IPS-NIHi11 (cell line): ENCODE measurements around the gene SREBF1.

Experiments used
- DNase-seq: peaks from one replicate; pipeline ENCODE4 v3.0.0; 2012; ENCODE audit warnings: mixed read lengths, low spot score

Gene SREBF1

DNA sequence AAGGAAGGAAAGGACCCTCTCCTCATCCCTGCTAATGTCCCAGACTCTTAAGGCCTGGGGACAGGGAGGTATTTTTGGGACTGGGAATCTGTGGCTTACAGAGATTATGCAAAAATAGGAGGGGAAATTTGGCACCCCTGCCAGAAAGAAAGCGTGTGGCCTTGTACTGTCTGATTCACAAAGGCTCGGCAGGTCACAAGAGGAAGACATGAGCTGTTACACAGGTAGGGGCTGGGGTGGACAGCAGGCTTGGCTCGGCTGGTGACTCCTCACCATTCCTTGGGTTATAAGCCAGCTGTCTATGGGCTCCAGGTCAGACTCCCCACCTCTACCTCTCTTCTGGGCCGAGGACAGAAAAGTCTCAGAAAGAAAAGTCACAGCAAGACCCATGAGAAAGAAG, 20.7 kb upstream of the SREBF1 start:
- DNase-seq, result no peak

DNA sequence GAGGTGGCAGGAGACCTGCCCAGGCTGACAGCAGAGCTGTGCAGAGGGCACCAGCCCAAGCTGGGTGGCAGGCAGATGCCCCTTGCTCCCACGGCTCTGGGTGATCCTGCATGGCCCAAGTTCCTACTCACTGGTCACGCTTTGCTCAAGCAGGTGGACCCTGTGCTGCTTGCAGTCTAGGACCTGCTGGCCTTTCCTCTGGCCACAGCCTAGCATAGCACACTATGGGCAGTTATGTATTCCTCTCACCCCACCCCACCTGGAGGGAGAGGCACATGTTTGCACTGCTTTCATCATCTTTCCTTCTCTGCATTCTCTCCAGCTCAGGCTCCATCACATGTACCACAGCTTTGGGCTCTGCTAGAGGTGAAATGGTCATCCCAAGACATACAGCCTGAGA, 19.6 kb upstream of the SREBF1 start:
- DNase-seq, result no peak

DNA sequence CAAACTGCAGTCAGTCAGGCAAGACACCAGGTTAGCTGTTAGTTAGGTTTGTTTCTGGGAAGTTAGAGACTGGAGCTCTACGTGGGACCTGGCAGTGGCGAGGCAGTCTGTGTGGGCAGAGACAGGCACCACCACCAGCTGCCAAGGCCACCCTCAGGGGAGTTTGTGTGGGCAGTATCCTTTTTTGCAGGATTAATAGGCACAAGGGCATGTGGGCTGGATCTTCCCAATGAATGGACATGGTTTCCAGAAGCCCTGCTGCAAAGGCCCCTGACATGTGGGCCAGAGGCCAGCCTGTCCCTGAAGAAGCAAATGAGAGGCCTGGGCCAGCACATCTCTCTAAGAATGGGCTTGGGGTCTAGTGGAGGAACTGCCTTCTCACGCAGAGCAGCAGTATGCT, 19.2 kb upstream of the SREBF1 start:
- no peak for DNase-seq

DNA sequence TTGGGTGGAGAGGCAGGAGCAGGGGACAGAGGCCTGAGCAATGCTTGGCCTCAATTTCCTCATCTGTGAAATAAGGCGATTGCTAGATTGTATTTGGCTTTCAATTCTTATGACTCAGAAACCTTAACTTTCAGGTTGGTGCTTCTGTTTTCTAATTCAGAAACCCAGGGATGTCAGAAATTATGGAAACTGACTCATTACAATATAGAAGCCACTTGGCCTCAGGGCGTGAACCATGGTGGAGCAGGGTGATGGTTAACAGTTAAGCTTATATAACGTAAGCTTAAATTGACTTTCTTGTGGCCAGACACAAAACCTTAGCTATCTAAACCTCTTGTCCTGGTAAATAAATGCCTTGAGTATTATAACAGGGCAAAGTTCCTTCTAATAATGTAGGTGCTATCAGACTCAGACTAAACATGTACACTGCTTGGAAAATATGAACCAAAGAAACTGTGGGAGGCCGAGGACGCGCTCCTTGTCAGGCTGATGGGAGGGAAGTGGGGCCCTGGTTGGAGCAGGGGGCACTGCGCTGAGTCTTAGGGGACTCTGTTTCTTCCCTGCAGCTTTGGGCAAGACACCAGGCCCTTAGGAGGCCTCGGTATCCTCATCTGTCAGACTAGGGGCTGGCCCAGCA, 17.1 kb upstream of the SREBF1 start:
- DNase-seq, result no peak

DNA sequence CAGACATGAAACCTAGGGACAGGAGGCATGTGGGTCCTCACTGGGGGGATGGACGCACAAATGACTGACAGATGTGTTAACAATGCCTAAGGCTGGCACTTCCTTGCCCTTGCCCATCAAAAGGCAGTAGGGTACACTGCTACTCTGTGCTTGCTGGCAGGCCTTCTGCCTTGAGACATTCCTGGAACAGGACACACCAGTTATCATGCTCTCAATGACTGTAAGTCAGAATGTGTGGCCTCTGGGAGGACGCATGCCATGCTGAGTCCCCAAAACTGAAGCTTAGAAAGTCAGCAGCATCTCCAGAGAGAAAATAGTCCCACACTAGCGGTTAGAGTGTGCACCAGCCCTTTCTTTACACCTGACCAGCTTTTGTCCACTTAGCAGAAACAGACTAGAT, 16.1 kb upstream of the SREBF1 start:
- DNase-seq, result no peak

DNA sequence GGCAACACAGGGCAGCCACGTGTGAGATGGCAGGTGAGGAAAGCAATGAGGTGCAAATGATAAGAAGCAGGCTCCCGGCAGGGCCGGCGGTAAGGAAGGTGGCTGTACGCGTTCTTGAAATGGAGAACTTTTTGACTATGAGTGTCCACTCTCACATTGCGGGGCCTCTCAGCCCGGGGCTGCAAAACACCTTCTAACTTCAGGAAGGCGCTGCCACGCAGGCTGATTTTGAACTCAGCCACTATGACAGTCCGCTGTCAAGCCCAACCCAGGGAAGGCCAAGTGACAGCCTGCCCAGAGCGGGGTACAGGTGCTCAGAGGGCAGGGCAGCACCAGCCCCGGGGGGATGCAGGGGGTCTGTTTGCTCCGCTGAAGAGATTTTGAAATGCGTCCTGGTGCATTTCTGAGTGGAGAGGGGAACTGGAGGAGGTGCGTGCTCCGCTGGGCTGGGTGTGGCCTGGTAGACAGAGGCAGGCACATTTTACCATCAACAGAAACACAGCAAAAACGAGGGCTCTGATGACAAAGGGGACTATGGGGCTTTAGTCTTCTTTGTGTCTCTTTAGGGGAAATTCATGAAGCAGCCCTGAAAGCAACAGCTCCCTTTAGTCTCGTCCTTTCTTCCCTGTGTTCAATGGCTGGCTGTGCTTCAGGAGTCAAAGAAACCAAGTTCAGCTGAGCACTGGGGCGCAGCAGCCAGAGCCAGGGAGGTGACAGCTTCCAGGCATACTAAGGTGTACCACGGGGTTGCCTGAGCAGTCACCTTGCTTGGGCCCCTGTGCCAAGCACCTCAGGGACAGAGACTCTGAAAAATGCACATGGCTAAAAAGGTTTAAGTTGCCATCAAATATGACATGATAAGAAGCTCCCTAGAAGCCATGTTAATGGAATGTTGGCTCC, 14.6 kb upstream of the SREBF1 start:
- no peak for DNase-seq

DNA sequence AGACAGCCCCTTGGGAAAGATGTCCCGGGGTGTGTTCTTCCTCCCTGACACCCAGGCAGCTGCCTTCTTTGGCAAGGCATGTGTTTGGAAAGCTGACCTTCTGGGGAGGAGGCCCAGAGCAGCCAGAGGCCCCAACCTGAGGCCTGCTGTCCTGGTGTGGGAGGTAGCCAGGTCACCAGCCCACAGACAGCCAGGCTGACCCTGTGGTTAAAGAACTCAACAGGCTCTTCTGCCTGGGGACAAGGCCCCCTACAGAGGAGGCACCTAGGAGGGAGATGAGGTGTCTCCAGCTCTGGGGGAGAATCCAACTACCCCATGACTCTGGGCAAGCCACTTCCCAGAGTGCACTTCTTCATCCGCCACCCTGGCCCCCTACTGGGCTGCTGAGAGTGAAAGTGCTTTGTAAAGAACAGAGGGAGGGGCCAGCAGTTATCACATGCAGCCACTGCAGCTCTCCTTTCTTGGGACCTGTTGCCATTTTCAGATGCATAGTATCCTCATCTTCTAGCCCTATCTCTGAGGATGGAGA, 13.1 kb upstream of the SREBF1 start:
- DNase-seq, result peak; percentile 57

DNA sequence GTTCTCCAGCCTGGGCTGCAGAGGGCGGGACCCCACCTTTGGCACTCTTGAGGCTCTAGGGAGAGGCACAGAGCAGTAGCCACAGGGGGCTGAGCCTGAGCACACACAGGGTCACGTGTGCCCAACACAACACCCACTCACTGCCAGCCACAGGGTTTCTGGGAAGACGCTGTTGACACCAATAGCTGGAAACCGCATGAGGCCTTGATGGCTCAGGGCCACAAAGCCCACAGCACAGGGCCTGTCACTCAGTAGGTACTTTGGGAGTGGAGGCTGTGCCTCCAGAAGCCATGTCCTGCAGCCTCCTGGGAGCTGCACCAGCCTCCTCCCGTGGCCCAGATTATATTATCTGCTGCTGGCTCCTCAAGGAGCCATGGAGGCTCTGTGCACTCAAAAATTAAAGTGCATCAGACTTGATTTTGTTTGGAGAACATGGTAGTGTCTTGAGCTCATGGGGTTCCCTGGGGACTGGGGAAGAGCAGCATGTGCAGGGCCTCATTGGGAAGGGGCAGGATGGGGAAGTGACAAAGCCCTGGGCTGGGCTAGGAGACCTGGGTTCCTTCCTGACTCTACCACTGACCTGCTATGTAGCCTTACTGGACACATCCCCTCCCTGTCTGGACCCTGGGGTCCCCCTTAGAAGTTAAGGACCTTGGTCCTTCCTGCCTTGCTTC, 12.5 kb upstream of the SREBF1 start:
- DNase-seq, result no peak

DNA sequence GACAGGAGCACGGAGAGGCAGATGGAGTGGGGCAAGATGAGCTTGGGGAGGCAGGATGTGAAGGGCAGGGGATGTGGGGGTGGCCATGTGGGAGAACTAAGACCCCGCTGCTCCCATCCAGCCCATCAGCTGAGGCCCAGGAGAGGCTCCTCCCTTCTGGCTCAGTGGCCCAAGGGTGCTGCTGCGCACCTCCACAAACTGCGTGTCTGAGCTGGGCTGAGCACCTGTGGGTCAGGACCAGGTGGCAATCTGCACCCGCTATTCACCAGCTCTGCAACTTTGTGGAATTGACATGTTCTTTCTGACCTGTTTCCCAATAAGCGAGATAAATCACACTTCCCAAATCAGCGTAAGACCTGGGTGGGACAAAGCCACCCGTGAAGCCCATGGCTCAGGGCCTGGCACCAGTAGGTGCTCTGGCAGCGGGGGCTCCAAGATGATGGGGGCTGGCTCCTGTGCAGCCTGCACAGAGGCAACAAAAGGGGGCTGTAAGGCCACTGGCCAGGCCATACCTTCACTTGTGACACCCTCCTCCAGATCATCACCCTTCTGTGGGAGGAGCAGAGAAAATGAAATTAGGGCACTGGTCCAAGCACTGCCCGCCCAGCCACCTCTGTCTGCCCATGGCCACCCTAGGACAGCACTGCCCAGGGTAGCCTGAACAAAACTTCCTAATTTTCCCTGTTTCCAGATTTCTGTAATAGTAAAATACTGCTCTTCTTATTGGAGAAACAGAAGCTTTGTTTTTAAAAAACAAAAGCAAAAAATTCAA, 11.7 kb upstream of the SREBF1 start:
- DNase-seq, result no peak

DNA sequence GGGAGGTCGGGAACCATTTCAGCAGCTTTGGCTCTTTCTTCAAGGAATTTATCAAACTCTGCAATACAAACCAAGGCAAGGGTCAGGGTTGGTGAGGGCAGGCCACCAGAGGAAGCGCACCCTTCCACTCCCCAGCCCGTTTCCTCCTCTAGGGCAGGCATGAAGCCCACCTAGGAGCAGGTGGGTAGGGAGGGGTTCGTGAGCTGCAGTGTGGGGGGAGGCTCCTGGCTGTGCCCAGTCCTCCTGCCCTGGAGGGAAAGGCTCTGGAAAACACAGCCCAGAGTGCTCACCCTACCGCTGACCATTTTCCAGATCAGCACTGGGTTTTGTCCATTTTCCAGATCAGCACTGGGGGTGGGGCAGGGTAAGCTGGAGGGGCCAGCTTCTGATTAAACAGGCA, 10.9 kb upstream of the SREBF1 start:
- DNase-seq, result no peak

DNA sequence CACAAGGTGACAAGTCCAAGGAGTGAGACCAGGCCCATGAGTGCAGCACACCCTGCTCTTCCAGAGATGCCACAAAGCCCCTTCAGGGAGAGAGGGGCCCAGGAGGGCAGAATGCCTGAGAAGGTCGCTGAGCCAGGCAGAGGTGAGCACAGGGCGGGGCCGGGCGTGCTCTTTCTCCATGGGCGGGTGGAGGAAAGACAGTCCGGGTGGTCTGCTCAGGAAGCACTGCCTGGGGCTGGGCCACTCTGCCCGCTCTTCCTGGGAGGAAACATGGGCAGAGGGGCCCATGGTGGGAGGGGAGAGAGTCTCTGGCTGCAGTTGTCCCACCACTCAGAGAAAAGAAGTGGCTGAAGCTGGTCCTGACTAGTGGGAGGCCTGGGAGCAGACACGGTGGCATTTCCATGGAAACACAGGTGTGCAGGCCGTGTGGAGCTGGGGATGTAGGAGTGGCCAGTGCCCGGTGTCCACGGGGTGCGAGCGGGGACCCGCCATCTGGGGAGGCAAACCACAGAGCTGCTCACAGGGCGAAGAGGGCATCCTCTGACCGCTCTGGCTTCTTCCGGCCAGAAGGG, 10.4 kb upstream of the SREBF1 start:
- DNase-seq, result no peak

DNA sequence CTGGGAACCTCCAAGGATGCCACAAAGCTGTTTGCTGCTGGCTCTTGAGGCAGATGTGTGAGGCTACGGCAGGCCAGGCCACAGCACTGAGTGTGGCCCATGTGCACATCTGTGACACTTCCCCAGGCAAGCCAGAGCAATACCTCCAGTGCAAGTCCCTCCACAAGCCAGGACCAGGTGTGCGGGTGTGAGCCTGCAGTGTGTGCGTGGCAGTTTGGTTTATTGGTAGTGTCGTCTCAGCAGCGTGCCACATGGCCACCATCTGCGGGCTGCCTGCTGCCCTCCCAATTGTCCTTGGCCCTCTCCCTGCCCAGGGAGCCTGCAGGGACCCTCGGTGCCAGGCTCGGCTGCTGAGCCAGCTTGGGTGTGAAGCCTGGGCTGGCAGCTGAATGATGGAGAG, 9.9 kb upstream of the SREBF1 start:
- DNase-seq, result no peak

DNA sequence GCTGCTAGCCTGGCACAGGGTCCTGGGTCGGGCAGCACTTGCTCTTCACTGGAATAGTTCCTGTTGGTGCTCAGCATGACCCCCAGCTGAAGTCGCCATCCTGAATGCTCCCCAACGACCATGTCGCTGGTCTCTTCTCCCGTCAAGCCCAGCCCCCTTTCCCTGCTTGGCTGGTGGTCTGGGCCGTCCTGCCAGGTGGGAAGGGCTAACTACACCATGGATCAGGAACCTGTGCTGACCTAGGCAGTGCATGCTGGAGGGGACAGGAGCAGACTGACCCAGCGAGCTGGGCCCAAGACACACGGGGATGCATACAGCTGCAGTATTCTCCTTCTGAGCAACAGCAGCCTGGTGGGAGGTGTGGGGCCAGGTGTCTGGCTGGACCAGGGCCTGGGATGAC, 9.2 kb upstream of the SREBF1 start:
- no peak for DNase-seq

DNA sequence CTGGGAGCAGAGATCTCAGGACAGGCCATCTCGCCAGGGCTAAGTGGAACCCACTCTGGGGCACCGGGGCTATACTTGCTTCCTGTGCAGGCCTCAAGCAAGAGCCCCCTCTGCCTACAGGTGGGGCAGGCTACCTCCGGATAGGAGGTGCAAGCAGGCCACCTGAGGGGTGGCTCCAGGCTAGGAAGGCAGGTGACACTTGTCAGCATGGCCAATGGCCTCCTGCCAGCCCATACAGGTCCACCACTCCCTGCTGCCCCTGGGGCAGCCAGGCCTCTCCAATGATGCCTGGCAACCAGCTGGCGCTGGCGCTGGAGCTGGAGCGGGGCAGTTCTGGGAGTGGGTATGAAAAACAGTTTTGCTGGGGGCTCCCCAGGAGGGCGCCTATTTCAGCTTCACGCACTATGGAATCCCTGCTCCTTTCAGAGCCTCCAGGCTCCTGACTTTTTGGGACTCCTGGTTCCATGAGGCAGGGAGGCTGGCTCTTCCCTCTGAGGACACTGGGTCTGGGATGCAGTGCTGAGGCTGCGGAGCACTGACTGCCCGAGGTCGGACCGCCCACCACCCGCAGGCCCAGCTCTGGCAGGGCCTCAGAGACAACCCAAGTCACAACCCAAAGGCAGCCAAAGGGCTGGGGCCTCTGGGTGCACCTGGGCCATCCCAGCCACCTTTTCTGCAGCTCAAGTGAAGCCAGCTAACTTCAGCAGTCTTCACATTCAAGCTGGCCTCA, 8.4 kb upstream of the SREBF1 start:
- DNase-seq, result no peak

DNA sequence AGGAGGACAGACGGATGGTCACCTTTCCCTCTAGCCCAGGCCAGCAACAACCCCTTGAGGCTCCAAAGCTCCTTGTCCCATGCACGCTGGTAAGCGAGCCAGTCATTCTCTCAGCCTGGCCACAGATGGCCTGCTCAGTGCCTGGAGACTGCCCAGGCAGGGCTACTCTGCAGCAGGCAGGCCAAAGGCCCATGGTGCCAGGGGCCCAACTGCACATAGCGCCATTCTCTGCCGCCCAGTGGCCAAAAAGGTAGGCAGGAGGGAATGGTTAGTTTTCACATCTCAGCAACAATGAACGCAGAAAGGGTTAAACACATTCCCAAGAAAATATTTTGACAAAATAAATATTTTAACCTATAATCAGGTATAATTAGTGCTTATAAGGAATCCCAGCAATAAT, 7.7 kb upstream of the SREBF1 start:
- no peak for DNase-seq

DNA sequence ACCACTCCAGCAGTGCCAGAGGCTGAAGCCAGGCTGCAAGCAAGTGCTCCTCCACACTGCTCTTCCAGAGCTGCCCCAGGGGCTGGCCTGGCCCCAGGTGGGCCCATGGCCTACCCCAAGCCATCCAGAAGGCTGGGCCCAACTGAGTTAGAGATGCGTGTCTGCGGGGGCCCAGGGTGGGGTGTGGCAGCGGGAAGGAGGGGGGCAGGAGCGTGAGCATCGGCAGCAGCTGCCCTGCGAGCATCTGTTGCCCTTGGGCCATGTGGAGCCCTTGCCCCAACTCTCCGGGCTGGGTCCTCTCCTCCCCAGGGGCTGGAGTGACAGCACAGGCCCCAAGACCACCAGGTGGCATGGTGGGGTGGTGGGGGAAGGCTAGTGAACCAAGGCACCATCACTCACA, 7.3 kb upstream of the SREBF1 start:
- DNase-seq, result no peak

DNA sequence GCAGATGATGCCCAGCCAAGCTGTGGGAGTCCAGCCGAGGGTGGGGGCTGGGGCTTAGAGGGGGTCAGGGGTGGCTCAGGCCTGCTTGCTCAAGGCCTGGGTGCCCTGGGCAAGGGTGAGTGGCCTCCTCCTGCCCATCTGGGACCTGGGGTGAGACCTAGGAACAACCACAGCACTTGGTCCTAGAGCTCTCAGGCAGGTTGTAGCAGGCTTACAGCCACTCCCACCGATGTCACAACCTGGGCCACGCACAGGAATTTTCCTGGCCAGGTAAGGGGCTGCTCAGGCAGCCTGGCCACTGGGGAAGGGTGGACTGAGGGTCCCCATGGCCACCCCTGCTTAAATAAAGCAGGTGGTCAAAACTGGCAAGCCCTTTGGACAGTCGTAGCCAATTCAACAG, 6.3 kb upstream of the SREBF1 start:
- DNase-seq, result no peak

DNA sequence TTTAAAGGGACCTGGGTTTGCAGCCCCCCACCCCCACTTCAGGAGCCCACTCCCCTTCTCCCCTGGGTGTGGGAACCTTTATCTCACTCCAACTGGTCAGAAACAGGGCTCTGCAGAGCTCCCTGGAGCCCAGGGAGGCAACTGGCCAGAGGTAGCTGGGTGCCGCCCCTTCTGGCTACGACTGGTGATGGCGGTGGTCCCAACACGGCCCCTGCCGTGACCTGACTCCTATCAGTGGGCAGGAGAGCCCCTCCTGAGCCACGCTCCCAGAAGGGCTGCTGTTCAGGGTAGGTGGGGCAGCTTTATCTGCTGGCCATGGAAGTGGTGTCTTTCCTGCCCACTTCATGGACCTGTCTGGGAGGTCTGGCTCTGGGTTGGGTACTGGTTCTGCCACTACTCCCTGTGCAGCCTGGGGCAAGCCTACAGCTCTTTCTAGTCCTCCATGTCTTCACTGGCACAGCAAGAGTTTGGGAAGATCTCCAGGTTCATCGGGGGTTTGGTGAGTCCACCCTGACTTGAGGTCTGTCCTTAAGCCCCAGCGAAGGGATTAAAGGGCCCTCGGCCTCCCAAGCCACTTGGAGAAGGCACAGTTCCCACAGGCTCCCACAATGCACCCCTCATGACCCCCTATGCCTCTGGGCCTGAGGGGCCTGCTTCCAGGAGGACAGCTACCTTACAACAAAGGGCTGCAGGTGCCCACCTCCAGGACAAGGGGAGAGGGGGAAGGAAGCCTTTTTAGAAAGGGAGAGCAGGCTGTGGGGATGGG, 5.5 kb upstream of the SREBF1 start:
- no peak for DNase-seq

DNA sequence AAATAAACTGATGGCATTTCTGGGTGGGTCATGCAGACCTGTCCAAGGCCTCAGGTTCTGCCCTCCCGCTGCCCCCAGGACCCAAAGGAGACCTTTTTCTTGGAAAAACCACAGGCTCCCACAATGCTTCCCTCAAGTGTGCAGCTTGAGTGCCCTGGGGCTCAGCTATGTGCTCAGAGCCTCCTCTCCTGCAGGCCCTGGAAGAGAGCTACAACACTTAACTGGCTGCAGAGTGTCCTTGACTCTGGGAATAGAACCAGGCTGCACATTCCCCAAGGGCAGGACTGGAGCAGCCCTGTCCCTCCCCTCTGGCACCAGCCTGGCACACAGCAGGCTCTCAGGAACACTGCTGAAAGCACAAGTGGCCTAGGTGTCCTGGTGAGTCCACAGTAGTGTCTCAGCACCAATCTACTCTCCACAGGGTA, 4.8 kb upstream of the SREBF1 start:
- no peak for DNase-seq
